NCI-H1048 (cell line): ENCODE measurements around the gene PACS2.
"Not testable (repeated sequence)": the region's sequence is repeated elsewhere in the genome, so short reads cannot be mapped to it uniquely, and the experiment has no call there.

Experiments
- DNase-seq: peaks from one replicate; lab custom pipeline; 2025; lab: John Stamatoyannopoulos, UW

The PACS2 gene

DNA sequence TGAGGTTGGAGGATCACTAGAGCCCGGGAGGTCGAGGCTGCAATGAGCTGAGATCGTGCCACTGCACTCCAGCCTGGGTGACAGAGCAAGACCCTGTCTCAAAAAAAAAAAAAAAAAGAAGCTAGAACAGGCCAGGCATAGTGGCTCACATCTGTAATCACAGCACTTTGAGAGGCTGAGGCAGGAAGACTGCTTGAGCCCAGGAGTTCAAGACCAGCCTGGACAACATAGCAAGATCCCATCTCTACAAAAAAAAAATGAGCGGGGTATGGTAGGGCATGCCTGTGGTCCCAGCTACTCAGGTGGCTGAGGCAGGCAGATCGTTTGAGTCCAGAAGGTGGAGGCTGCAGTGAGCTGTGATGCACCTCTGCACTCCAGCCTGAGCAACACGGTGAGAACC lies 25.6 kb upstream of the PACS2 start:
- not testable (repeated sequence) for DNase-seq

- DNase-seq, result no peak
Observed at GRCh38 chr14:105290621-105291346, 23.8 kb upstream of the PACS2 start.

GRCh38 chr14:105292826-105293711 lies 21.5 kb upstream of the PACS2 start:
- no peak for DNase-seq

- DNase-seq, result no peak
Observed at GRCh38 chr14:105294142-105294597, 20.4 kb upstream of the PACS2 start.

DNA sequence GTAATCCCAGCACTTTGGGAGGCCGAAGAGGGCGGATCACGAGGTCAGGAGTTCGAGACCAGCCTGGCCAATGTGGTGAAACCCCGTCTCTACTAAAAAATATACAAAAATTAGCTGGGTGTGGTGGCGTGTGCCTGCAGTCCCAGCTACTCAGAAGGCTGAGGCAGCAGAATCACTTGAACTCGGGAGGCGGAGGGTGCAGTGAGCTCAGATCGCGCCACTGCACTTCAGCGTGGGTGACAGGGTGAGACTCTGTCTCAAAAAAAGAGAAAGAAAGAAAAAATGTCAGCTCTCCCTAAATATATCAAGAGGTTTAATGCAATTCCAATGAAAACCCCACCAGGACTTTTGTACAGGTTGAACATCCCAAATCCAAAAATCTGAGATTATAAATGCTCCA lies 17.2 kb upstream of the PACS2 start:
- not testable (repeated sequence) for DNase-seq

GRCh38 chr14:105299654-105300541 lies 14.7 kb upstream of the PACS2 start:
- DNase-seq, result no peak

GRCh38 chr14:105300542-105301102 lies 13.9 kb upstream of the PACS2 start, which contains the start of gene BRF1:
Gene BRF1 (minus strand): TSS chr14:105301001. CDS start chr14:105300629, 372 bp downstream.
- peak; percentile 93 for DNase-seq

DNA sequence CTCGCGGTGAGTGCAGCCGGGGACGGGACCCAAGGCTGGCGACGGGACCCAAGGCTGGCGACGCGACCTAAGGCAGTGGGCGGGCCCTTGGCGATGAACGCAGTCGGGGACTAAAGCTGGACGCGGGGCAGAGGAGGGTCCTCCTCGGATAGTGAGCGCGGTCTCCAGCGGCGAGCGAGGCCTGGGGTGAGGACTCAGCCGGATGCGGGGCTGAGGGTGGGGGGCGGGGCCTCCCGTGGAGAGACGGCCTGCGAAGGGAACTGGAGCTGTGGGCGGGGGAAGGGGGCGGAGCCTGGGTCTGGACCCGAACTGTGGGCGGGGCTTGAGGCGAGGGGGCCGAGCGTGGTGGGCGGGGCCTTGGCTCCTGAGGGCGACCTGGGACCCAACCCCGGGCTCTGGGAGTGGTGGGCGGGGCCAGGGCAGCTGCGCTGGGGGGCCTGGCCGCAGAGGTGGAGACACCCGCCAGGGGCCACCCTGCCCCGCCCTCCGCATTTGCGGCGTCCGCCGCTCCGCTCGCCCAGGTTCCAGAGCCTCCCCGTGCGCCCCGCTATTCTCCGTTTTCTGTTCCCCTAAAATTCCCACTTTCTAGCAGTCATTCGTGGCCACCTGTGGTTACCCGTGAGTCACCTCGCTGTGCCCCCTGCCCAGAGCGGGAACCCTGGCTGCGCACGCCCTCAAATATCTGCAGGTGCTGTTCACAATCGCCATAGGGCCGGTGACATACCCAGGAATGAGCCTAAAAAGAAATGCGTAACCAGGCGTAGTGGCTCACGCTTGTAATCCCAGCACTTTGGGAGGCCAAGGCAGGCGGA lies 13.2 kb upstream of the PACS2 start:
- peak; percentile 96 for DNase-seq

GRCh38 chr14:105301915-105302249 lies 12.7 kb upstream of the PACS2 start:
- not testable (repeated sequence) for DNase-seq

- DNase-seq, result no peak
Observed at GRCh38 chr14:105303949-105304348, 10.6 kb upstream of the PACS2 start.

DNA sequence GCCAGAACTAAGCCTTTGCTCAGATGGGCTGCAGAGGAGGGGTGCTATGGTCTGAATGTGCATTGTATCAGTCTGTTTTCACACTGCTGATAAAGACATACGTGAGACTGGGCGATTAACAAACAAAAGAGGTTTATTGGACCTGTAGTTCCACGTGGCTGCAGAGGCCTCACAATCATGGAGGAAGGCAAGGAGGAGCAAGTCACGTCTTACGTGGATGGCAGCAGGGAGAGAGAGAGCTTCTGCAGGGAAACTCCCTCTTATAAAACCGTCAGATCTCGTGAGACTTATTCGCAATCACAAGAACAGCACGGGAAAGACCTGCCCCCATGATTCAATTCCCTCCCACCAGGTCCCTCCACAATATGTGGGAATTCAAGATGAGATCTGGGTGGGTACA lies 10.0 kb upstream of the PACS2 start:
- DNase-seq, result no peak

DNA sequence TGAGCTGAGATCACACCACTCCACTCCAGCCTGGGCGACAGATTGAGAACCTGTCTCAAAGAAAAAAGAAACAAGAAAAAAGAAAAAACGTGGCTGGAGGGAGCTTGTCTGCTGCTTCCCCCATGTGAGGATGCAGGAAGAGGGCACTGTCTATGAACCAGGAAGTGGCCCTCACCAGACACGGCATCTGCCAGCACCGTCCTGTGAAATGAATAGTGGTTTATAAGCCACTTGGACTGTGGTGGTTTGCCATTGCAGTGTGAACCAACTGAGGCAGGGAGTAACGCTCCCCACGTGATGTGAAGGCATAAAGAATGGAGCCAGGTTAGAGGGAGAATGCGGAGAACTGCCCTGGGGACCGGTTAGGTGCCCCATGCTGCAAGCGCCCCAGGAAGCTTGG lies 9.2 kb upstream of the PACS2 start:
- no peak for DNase-seq

DNA sequence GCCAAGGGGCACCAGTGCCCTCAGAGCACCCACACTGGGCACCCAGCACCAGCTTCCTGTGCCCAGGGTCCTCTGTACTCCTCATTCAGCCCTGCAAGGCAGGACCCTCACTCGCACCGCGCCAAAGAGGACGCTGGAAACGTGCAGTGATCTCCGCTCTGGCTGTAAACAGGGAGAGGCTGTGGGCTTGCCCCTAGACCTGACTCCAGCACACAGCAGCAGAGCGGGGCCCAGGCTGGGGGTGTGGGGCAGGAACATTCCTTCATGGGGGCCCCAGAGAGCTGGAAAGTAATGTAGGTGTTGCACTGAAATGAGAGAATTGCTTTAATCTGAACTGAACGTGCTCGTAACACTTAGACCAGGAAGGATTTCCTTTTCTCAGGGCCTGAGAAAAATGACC lies 8.8 kb upstream of the PACS2 start:
- no peak for DNase-seq

GRCh38 chr14:105307052-105307727 lies 7.4 kb upstream of the PACS2 start:
- DNase-seq, result no peak

- DNase-seq, result no peak
Observed at GRCh38 chr14:105309371-105309770, 5.2 kb upstream of the PACS2 start.

- DNase-seq, result no peak
Observed at GRCh38 chr14:105311838-105312237, 2.7 kb upstream of the PACS2 start.

DNA sequence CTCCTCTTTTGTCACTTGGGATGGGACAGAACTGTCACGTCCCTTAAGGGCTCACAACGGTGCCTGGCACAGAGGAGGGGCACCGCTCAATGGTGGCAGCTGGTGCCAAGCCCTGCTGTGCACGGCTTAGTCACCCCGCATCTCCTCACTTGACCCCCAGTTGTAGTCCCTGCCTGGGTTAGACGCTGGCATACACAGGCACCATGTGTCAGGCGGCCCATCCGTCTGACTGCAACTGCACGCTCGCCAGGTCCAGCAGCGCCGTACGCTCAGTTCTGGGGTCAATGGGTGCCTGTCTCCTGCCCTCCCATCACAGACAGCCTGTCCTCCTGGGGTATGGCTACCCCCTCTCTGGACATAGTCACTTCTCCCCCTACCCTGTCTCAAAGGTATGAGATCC lies 1.6 kb upstream of the PACS2 start:
- no peak for DNase-seq

- DNase-seq, result no peak
Observed at GRCh38 chr14:105313381-105314286, 914 bp upstream of the PACS2 start.

DNA sequence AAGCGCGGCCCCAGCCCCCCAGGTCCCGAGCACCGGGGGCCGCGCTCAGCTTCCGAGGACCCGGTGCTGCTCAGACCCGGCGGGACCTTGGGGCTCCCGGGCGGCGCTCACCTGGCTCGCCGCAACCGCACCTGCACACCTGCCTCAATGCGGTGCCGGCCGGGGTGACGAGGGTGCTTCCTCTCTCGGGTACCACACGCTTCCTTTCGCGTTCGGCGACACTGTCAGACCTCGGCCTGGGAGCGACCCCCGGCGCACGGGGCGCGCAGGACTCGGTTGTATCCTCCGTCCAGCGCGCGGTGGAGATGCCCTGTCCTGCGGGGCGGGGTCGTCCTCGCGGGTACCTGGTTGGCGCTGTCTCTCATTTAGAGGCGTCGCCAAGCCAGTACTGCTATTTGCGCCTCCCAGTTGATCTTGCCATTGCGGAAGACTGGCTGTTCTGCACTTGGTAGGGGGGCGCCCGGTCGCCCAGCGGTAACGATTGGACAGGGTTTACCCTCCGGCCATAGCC lies 718 bp downstream of the PACS2 start:
- DNase-seq, result no peak
